ENCODE measurements around the gene SLC6A20.

Gene SLC6A20

GRCh38 chr3:45716790-45717336, 79.5 kb downstream of the SLC6A20 start:
- Mint-ChIP-seq H3K4me1 (ENCODE audit: low read depth) (no peaks in the 10 kb centered on the region), H3K4me3 (no peak overlapping the region), H3K36me3 (ENCODE audit: low read depth) (peaks cover 68% of the 10 kb centered on the region), H3K9me3 (no peaks in the 10 kb centered on the region), H3K27me3 (no peaks in the 10 kb centered on the region), H3K27ac (no peak overlapping the region)
- intact Hi-C loops (cut with micrococcal nuclease): no loop called here

DNA sequence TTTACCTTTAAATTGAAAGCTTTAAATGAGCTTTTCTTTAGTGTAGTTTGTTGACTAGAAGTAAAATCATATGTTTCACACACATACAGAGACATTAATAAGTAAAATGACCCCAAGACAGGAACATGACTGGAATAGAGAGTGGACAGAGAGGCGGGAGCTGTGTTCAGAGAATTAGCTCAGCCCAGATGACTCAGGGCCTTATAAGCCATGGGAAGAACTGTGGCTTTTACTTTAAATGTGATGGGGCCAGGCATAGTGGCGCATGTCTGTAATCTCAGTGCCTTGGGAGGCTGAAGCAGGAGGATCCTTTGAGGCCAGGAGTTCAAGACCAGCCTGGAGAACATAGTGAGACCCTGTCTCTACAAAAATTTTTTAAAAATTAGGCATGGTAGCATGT, 80.4 kb downstream of the SLC6A20 start:
- intact Hi-C loops (cut with micrococcal nuclease): no loop called here
- Mint-ChIP-seq H3K4me3 (no peak overlapping the region), H3K36me3 (ENCODE audit: low read depth) (peaks cover 75% of the 10 kb centered on the region), H3K4me1 (ENCODE audit: low read depth) (no peaks in the 10 kb centered on the region), H3K27ac (no peak overlapping the region), H3K9me3 (no peaks in the 10 kb centered on the region), H3K27me3 (no peaks in the 10 kb centered on the region)

GRCh38 chr3:45712434-45713110, 83.8 kb downstream of the SLC6A20 start:
- intact Hi-C loops (cut with micrococcal nuclease): no loop called here
- Mint-ChIP-seq H3K27ac (no peak overlapping the region), H3K9me3 (no peaks in the 10 kb centered on the region), H3K27me3 (no peaks in the 10 kb centered on the region), H3K36me3 (ENCODE audit: low read depth) (peaks cover 77% of the 10 kb centered on the region), H3K4me3 (no peak overlapping the region), H3K4me1 (ENCODE audit: low read depth) (no peaks in the 10 kb centered on the region)

DNA sequence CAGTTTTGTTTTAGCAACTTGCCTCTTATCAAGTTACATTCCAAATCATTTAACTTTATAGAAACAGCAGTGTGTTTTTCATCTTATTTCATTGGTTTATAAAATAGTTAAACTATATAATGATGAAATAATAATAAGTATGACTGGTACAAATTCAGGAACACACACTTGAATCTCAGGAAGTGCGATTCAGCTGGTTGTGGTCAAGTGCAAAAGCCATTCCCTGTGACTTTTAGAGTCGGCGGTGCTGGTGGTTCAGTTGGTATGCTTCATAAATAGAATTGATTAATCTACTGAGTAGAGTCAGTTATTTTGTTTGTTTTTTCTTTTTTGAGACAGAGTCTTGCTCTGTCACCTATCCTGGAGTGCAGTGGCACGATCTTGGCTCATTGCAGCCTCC, 84.4 kb downstream of the SLC6A20 start:
- intact Hi-C loops (cut with micrococcal nuclease): no loop called here
- no peak overlapping the region for H3K27ac Mint-ChIP-seq
- peaks cover 78% of the 10 kb centered on the region for H3K36me3 Mint-ChIP-seq (ENCODE audit: low read depth)

DNA sequence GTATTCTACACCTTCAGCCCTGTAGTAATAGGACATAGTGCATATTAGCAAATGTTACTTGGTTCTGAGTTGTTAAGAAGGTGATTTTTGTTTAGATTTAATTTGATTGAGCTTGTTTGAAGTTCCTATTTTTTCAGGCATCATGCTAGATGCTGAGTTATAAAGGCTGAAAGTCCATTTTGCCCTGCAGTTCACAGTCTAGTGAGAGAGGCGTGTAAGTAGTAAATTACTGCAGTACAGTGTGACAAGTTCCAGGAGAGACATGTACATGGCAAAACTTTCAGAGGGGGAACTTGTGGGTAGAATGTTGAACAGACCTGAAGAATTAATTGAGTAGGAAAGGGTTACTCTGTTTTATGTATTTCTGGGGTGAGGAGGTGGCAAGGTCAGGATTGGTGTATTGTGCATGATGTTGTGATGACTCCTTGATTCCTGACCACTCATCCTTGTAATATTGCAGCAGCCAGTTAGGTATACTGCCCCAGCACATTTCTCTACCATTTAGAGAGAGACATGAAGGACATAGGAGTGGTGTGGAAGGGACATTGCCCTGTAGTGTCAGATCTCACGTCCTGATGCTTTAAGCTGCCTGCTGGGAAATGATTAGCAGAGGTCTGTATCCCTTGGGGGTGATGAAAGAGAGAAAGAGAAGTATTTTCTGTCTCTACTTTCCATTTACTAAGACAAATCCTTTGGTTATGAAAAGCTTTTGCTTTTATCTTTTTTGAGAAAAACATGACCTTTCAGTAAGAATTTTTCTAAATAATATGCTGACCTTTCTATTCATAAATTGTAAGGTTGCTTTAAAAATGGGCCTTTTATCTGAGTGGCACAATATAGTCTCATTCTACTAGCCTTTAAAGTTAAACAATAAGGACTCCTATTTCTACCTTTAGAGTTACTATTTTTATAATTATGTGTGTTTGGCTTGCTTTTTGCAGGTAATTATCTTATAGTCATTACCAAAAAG, 90.2 kb downstream of the SLC6A20 start:
- Mint-ChIP-seq H3K27me3 (no peaks in the 10 kb centered on the region), H3K36me3 (ENCODE audit: low read depth) (peaks cover 61% of the 10 kb centered on the region), H3K4me1 (ENCODE audit: low read depth) (peaks cover 12% of the 10 kb centered on the region), H3K9me3 (no peaks in the 10 kb centered on the region), H3K27ac (no peak overlapping the region), H3K4me3 (no peak overlapping the region)
- intact Hi-C loops (cut with micrococcal nuclease): no loop called here

More for the DNA sequence above, 84.4 kb downstream of the SLC6A20 start:
- H3K9me3 Mint-ChIP-seq: no peaks in the 10 kb centered on the region
- no peaks in the 10 kb centered on the region for H3K27me3 Mint-ChIP-seq
- H3K4me3 Mint-ChIP-seq: no peak overlapping the region
- no peaks in the 10 kb centered on the region for H3K4me1 Mint-ChIP-seq (ENCODE audit: low read depth)

All from dendritic cell treated with granulocyte-macrophage colony-stimulating factor and Interleukin-4, amounts not matched to agents 40 ng/mL and 50 ng/mL, for 4 days (primary cell).